ENCODE data around the gene GRIN2A. TPM values are rescaled to one million over a fixed set of nuclear protein-coding genes. Genes with fewer than 3 reads are reported as not detected.

The GRIN2A gene
- total and polyA plus RNA-seq, 2 of the 13 experiments (the other 11 are each of a cell fraction or from before 2014, with no cell fraction given): not detected

- TF ChIP-seq, protein P1, sequence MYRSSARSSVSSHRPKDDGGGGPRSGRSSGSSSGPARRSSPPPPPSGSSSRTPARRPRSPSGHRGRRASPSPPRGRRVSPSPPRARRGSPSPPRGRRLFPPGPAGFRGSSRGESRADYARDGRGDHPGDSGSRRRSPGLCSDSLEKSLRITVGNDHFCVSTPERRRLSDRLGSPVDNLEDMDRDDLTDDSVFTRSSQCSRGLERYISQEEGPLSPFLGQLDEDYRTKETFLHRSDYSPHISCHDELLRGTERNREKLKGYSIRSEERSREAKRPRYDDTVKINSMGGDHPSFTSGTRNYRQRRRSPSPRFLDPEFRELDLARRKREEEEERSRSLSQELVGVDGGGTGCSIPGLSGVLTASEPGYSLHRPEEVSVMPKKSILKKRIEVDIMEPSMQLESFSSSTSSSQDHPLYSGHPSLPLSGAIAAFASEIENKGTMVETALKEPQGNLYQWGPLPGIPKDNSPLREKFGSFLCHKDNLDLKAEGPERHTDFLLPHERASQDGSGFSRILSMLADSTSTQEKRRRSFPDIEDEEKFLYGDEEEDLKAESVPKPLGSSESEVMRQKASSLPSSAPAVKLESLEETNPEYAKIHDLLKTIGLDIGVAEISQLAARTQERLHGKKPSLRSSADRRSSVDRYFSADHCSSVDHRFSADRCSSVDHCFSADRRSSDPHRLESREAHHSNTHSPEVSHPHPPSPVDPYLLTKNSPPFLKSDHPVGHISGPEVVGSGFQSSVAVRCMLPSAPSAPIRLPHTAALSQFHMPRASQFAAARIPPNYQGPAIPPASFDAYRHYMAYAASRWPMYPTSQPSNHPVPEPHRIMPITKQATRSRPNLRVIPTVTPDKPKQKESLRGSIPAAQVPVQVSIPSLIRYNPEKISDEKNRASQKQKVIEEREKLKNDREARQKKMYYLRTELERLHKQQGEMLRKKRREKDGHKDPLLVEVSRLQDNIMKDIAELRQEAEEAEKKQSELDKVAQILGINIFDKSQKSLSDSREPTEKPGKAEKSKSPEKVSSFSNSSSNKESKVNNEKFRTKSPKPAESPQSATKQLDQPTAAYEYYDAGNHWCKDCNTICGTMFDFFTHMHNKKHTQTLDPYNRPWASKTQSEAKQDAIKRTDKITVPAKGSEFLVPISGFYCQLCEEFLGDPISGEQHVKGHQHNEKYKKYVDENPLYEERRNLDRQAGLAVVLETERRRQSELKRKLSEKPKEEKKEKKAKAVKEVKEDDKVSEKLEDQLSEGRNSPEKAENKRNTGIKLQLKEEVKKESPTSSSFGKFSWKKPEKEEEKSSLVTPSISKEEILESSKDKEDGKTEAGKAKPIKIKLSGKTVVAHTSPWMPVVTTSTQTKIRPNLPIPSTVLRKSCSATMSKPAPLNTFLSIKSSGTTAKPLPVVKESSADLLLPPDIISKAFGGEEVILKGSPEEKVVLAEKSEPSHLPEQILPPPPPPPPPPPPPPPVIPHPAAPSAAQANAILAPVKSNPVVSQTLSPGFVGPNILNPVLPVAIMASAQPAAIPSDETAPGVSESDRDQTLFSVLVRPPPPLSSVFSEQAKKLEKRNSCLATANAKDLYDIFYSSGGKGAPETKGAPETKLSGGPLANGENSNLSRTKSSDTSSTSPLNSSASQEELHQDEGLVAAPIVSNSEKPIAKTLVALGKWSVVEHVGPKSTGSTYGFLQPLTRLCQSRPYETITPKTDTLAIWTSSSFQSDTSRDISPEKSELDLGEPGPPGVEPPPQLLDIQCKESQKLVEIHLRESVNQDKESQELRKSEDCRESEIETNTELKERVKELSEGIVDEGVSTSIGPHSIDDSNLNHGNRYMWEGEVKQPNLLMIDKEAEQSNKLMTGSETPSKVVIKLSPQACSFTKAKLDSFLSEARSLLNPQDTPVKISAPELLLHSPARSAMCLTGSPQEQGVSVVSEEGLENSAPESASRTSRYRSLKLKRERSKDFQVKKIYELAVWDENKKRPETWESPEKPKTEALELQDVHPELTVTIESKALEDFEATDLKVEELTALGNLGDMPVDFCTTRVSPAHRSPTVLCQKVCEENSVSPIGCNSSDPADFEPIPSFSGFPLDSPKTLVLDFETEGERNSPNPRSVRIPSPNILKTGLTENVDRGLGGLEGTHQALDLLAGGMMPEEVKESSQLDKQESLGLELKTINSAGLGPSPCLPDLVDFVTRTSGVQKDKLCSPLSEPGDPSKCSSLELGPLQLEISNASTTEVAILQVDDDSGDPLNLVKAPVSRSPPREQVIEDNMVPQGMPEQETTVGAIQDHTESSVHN (CRISPR knock-in tag; IDR thresholded peaks at IDR 0.05): no peak
- TF ChIP-seq, protein P2, sequence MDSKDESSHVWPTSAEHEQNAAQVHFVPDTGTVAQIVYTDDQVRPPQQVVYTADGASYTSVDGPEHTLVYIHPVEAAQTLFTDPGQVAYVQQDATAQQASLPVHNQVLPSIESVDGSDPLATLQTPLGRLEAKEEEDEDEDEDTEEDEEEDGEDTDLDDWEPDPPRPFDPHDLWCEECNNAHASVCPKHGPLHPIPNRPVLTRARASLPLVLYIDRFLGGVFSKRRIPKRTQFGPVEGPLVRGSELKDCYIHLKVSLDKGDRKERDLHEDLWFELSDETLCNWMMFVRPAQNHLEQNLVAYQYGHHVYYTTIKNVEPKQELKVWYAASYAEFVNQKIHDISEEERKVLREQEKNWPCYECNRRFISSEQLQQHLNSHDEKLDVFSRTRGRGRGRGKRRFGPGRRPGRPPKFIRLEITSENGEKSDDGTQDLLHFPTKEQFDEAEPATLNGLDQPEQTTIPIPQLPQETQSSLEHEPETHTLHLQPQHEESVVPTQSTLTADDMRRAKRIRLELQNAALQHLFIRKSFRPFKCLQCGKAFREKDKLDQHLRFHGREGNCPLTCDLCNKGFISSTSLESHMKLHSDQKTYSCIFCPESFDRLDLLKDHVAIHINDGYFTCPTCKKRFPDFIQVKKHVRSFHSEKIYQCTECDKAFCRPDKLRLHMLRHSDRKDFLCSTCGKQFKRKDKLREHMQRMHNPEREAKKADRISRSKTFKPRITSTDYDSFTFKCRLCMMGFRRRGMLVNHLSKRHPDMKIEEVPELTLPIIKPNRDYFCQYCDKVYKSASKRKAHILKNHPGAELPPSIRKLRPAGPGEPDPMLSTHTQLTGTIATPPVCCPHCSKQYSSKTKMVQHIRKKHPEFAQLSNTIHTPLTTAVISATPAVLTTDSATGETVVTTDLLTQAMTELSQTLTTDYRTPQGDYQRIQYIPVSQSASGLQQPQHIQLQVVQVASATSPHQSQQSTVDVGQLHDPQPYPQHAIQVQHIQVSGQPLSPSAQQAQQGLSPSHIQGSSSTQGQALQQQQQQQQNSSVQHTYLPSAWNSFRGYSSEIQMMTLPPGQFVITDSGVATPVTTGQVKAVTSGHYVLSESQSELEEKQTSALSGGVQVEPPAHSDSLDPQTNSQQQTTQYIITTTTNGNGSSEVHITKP (CRISPR knock-in tag; IDR thresholded peaks at IDR 0.05; ENCODE audit: low read depth): no peak
- TF ChIP-seq, protein P3, sequence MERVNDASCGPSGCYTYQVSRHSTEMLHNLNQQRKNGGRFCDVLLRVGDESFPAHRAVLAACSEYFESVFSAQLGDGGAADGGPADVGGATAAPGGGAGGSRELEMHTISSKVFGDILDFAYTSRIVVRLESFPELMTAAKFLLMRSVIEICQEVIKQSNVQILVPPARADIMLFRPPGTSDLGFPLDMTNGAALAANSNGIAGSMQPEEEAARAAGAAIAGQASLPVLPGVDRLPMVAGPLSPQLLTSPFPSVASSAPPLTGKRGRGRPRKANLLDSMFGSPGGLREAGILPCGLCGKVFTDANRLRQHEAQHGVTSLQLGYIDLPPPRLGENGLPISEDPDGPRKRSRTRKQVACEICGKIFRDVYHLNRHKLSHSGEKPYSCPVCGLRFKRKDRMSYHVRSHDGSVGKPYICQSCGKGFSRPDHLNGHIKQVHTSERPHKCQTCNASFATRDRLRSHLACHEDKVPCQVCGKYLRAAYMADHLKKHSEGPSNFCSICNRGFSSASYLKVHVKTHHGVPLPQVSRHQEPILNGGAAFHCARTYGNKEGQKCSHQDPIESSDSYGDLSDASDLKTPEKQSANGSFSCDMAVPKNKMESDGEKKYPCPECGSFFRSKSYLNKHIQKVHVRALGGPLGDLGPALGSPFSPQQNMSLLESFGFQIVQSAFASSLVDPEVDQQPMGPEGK (CRISPR knock-in tag; IDR thresholded peaks at IDR 0.05): no peak
- TF ChIP-seq MNT (IDR thresholded peaks at IDR 0.05) (no peak), ZNF503 (CRISPR knock-in tag; IDR thresholded peaks at IDR 0.05) (no peak), ZNF761 (CRISPR knock-in tag; conservative IDR thresholded peaks at IDR 0.05) (no peak), ETV6 (CRISPR knock-in tag; conservative IDR thresholded peaks at IDR 0.05) (no peak), NCOA1 (CRISPR knock-in tag; IDR thresholded peaks at IDR 0.05) (no peak), ZNF552 (CRISPR knock-in tag; IDR thresholded peaks at IDR 0.05; ENCODE audit: borderline replicate concordance) (no peak)
- TF ChIP-seq, protein P4, sequence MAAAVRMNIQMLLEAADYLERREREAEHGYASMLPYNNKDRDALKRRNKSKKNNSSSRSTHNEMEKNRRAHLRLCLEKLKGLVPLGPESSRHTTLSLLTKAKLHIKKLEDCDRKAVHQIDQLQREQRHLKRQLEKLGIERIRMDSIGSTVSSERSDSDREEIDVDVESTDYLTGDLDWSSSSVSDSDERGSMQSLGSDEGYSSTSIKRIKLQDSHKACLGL (CRISPR knock-in tag; IDR thresholded peaks at IDR 0.05): no peak
These were observed 59.7 kb downstream of the GRIN2A start (continued) for GRCh38 chr16:10122546-10122945.

Data from HepG2 (cell line).